HCT116 (cell line): ENCODE measurements around the gene SUPT20HL2.
"Not testable (repeated sequence)": the region's sequence is repeated elsewhere in the genome, so short reads cannot be mapped to it uniquely, and the experiment has no call there.

ENCODE experiments used
- CTCF ChIP-seq, 3 experiments: fragments of 200-600 bp in 1 of 3; sonication (generic) in 1 of 3; IDR thresholded peaks in 2 of 3; conservative IDR thresholded peaks in 1 of 3; 2 replicates each; pipeline ENCODE4 v1.5.1; 2012 to 2017; ENCODE audit warnings: low read depth in 2 of 3, low read length in 2 of 3, antibody characterized with exemption in 1 of 3, borderline replicate concordance in 1 of 3, control low read depth in 1 of 3, mild to moderate bottlenecking in 1 of 3, mixed read lengths in 1 of 3, mixed run types in 1 of 3, moderate library complexity in 1 of 3; ENCODE audit not compliant: insufficient read depth in 1 of 3
- FOSL1 ChIP-seq: IDR thresholded peaks from 2 replicates; pipeline ENCODE4 v1.6.1; 2012; ENCODE audit warnings: low read depth
- POLR2A ChIP-seq: IDR thresholded peaks from 2 replicates; pipeline ENCODE4 v1.7.0; 2011; ENCODE audit warnings: borderline replicate concordance; ENCODE audit not compliant: insufficient read depth, insufficient read length; ENCODE audit errors: extremely low read depth
- POLR2AphosphoS5 ChIP-seq: IDR thresholded peaks from 2 replicates; pipeline ENCODE4 v1.6.1; 2011; ENCODE audit warnings: mild to moderate bottlenecking, low read depth, low read length, moderate library complexity
- REST ChIP-seq: IDR thresholded peaks from 2 replicates; pipeline ENCODE4 v1.6.1; 2012; ENCODE audit warnings: low read depth
- SIN3A ChIP-seq: IDR thresholded peaks from 2 replicates; pipeline ENCODE4 v1.6.1; 2012; ENCODE audit warnings: low read depth
- YY1 ChIP-seq: IDR thresholded peaks from 2 replicates; pipeline ENCODE4 v1.6.1; 2011; ENCODE audit warnings: low read length, low read depth, moderate library complexity, mild to moderate bottlenecking; ENCODE audit not compliant: insufficient replicate concordance; ENCODE audit errors: extremely low read depth
- ZFX ChIP-seq: fragments of 450-650 bp; IDR thresholded peaks from 2 replicates; pipeline ENCODE4 v1.6.1; 2017

DNA sequence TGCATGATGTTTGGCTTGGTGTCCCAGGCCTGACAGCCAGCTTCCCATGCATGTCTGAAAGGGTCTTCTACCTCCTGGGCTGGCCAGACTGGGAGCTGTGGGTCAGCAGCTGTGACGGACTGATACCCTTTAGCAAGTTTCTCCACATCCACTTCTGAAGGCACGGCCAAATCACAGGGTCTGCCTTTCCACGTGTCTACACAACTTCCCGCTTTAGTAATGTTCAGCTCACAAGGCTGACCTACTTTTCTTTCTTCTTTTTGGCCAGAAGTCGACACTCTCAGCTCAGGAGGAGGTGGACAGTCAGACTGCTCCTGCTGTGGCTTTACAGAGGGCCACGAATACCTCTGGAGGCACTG lies 1.6 kb downstream of the SUPT20HL2 start:
- not testable (repeated sequence) for TF ChIP-seq POLR2A; CTCF (IDR thresholded peaks at IDR 0.05 in 2 of 3, conservative IDR thresholded peaks at IDR 0.05 in 1 of 3; ENCODE audit: borderline replicate concordance in 1 of 3, insufficient read depth in 1 of 3, low read depth in 2 of 3, low read length in 2 of 3); REST; FOSL1; YY1; POLR2AphosphoS5; SIN3A; ZFX
